ENCODE results near the gene CCDC73. TPM values are rescaled to one million over a fixed set of nuclear protein-coding genes. Genes with fewer than 3 reads are reported as not detected.

CCDC73 gene
- total RNA-seq, 1 donor, result not detected

GRCh38 chr11:32573228-32573627, 221.2 kb downstream of the CCDC73 start:
- no peak overlapping the region for H3K4me3 ChIP-seq (ENCODE audit: low read depth, low read length)
- TF ChIP-seq, protein P1, sequence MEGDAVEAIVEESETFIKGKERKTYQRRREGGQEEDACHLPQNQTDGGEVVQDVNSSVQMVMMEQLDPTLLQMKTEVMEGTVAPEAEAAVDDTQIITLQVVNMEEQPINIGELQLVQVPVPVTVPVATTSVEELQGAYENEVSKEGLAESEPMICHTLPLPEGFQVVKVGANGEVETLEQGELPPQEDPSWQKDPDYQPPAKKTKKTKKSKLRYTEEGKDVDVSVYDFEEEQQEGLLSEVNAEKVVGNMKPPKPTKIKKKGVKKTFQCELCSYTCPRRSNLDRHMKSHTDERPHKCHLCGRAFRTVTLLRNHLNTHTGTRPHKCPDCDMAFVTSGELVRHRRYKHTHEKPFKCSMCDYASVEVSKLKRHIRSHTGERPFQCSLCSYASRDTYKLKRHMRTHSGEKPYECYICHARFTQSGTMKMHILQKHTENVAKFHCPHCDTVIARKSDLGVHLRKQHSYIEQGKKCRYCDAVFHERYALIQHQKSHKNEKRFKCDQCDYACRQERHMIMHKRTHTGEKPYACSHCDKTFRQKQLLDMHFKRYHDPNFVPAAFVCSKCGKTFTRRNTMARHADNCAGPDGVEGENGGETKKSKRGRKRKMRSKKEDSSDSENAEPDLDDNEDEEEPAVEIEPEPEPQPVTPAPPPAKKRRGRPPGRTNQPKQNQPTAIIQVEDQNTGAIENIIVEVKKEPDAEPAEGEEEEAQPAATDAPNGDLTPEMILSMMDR (IDR thresholded peaks at IDR 0.05; ENCODE audit: insufficient read depth, low read depth, low read length), result no peak
- DNase-seq (ENCODE audit: low read depth), result no peak

- DNase-seq (ENCODE audit: low read depth), result no peak
- no peak overlapping the region for H3K4me3 ChIP-seq (ENCODE audit: low read depth, low read length)
- TF ChIP-seq, protein P1 (IDR thresholded peaks at IDR 0.05; ENCODE audit: insufficient read depth, low read depth, low read length), result no peak
Measured at GRCh38 chr11:32571039-32571438, 223.4 kb downstream of the CCDC73 start.

GRCh38 chr11:32569313-32569881, 225.1 kb downstream of the CCDC73 start:
- DNase-seq (ENCODE audit: low read depth), result no peak
- TF ChIP-seq, protein P1 (IDR thresholded peaks at IDR 0.05; ENCODE audit: insufficient read depth, low read depth, low read length), result no peak
- no peak overlapping the region for H3K4me3 ChIP-seq (ENCODE audit: low read depth, low read length)

DNA sequence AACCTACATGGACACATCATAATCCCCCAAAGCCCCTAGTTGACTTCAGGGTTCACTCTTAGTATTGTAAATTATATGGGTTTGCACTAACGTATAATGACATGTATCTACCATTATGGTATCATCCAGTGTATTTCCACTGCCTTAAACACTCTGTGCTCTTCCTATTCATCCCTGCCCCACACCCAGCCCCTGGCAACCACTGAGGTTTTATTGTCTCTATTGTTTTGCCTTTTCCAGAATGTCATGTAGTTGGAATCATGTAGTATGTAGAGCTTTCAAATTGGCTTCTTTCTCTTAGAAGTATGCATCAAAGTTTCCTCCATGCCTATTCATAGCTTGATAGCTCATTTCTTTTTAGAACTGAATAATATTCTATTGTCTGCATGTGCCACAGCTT, 227.3 kb downstream of the CCDC73 start:
- TF ChIP-seq, protein P1 (IDR thresholded peaks at IDR 0.05; ENCODE audit: insufficient read depth, low read depth, low read length), result no peak
- no peak overlapping the region for H3K4me3 ChIP-seq (ENCODE audit: low read depth, low read length)
- DNase-seq (ENCODE audit: low read depth), result no peak

GRCh38 chr11:32566517-32566916, 227.9 kb downstream of the CCDC73 start:
- no peak overlapping the region for H3K4me3 ChIP-seq (ENCODE audit: low read depth, low read length)
- no peak for DNase-seq (ENCODE audit: low read depth)
- TF ChIP-seq, protein P1 (IDR thresholded peaks at IDR 0.05; ENCODE audit: insufficient read depth, low read depth, low read length), result no peak

DNA sequence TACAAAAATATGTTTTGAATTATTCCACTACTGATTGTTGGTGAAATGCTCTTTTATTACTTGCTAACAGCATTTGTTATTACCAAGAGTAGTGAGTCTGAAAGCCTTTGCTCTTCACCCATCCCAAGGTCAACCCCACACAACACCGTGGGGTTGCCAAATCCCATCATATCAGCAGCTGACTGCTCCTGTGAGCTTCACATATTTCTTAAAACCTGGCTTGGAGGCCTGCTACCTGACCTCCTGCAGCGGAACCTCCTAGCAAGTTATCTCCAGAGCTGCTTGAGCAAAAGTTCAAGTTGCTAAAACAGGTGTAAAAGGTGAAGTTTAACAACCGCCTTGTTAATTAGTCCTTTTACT, 230.9 kb downstream of the CCDC73 start:
- DNase-seq (ENCODE audit: low read depth), result no peak
- no peak overlapping the region for H3K4me3 ChIP-seq (ENCODE audit: low read depth, low read length)
- TF ChIP-seq, protein P1 (IDR thresholded peaks at IDR 0.05; ENCODE audit: insufficient read depth, low read depth, low read length), result no peak
